PFSK-1 (cell line): ENCODE measurements around the gene CFD.

Experiments used
- FOXP2 ChIP-seq: optimal IDR thresholded peaks from 2 replicates; pipeline ENCODE3; 2011; ENCODE audit warnings: borderline replicate concordance, control low read depth, inconsistent platforms; ENCODE audit not compliant: insufficient read depth; ENCODE audit errors: extremely low read length, extremely low read depth
- POLR2AphosphoS5 ChIP-seq: IDR thresholded peaks from 2 replicates; pipeline ENCODE4 v1.6.1; 2012; ENCODE audit warnings: low read depth, mild to moderate bottlenecking, control low read depth, low read length, moderate library complexity
- SIN3A ChIP-seq: IDR thresholded peaks from 2 replicates; pipeline ENCODE4 v1.6.1; 2012; ENCODE audit warnings: mild to moderate bottlenecking, low read length, moderate library complexity, borderline replicate concordance; ENCODE audit not compliant: insufficient read depth
- TAF1 ChIP-seq: IDR thresholded peaks from 2 replicates; pipeline ENCODE4 v1.6.1; 2012; ENCODE audit warnings: low read length, control low read depth, borderline replicate concordance; ENCODE audit not compliant: insufficient read depth
- TF ChIP-seq, protein P1 (sequence below), 2 experiments: IDR thresholded peaks; 2 replicates each; pipeline versions ENCODE4 v1.6.1 to v1.8.0; 2011 to 2012; ENCODE audit warnings: low read depth in 2 of 2, low read length in 2 of 2, control low read depth in 1 of 2, inconsistent platforms in 1 of 2, mild to moderate bottlenecking in 1 of 2, moderate library complexity in 1 of 2; ENCODE audit not compliant: insufficient read depth in 1 of 2

Gene CFD

DNA sequence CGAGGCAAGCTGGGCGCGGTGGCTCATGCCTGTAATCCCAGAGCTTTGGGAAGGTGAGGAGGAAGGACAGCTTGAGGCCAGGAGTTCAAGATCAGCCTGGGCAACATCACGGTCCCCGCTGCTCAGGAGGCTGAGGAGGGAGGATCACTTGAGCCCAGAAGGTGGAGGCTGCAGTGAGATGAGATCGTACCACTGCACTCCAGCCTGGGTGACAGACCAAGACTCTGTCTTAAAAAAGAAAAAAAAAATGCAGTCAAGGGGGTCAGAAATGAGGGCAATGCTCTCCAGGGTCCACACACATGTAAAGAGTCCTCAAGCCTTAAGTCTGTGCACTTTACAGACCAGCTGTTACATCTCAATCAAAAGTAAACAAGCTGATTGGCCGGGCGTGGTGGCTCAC is 45.1 kb downstream of the CFD start:
- TF ChIP-seq, protein P1, sequence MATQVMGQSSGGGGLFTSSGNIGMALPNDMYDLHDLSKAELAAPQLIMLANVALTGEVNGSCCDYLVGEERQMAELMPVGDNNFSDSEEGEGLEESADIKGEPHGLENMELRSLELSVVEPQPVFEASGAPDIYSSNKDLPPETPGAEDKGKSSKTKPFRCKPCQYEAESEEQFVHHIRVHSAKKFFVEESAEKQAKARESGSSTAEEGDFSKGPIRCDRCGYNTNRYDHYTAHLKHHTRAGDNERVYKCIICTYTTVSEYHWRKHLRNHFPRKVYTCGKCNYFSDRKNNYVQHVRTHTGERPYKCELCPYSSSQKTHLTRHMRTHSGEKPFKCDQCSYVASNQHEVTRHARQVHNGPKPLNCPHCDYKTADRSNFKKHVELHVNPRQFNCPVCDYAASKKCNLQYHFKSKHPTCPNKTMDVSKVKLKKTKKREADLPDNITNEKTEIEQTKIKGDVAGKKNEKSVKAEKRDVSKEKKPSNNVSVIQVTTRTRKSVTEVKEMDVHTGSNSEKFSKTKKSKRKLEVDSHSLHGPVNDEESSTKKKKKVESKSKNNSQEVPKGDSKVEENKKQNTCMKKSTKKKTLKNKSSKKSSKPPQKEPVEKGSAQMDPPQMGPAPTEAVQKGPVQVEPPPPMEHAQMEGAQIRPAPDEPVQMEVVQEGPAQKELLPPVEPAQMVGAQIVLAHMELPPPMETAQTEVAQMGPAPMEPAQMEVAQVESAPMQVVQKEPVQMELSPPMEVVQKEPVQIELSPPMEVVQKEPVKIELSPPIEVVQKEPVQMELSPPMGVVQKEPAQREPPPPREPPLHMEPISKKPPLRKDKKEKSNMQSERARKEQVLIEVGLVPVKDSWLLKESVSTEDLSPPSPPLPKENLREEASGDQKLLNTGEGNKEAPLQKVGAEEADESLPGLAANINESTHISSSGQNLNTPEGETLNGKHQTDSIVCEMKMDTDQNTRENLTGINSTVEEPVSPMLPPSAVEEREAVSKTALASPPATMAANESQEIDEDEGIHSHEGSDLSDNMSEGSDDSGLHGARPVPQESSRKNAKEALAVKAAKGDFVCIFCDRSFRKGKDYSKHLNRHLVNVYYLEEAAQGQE (IDR thresholded peaks at IDR 0.05; ENCODE audit: insufficient read depth in 1 of 2, low read depth in 2 of 2, low read length in 2 of 2): no peak
- TF ChIP-seq FOXP2 (no peak), POLR2AphosphoS5 (no peak), SIN3A (no peak), TAF1 (no peak)

DNA sequence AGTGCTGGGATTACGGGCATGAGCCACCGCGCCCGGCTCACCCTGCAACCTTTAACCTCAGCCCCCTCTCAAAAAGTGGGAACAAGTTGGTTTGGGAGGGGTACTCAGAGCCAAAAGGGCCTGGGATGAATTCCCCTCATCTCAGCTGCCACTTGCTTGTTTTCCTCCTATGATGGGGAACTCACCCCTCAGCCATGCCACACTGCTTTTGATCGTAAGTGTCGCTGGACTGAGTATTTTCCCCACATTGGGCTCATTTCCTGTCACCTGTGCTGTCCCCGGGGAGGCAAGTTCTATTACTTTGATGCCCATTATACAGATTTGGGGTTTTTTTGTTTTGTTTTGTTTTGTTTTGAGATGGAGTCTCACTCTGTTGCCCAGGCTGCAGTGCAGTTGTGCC is 47.0 kb downstream of the CFD start:
- TF ChIP-seq POLR2AphosphoS5 (no peak), SIN3A (no peak), FOXP2 (no peak), TAF1 (no peak)
- TF ChIP-seq, protein P1 (IDR thresholded peaks at IDR 0.05; ENCODE audit: insufficient read depth in 1 of 2, low read depth in 2 of 2, low read length in 2 of 2): no peak

DNA sequence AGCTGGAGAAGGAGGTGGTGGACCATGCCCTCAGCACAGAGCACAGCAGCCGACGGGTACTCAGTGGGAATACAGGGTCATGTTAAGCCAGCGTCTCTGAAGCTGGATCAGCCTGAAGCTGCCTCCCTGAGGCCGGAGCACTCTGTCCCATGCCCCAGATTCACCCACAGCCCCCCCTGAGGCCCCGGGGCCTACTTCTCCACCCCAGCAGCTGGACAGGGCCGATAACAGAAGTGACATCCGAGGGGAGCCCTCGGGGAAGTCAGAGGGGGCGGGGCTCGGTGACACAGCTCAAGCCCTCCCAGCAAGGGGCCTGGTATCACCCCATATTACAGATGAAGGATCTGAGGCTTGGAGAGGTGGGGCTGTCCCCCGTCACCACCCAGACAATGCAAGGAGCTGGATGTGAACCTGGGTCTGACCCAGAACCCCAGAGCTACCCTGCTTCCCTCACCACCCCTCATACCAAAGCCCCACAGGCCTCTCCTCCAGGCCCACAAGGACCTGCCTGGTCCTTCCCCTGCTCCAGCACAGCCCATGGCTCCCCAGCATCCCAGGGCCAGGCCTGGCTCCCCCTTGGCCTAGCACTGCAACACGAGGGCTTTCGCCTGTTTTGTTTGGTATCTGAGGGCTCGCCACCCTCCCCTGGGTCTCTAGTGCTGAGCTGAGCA is 47.9 kb downstream of the CFD start:
- no peak for TF ChIP-seq SIN3A
- no peak for TF ChIP-seq TAF1
- TF ChIP-seq, protein P1 (IDR thresholded peaks at IDR 0.05; ENCODE audit: insufficient read depth in 1 of 2, low read depth in 2 of 2, low read length in 2 of 2): no peak
- TF ChIP-seq FOXP2: no peak
- TF ChIP-seq POLR2AphosphoS5: no peak

DNA sequence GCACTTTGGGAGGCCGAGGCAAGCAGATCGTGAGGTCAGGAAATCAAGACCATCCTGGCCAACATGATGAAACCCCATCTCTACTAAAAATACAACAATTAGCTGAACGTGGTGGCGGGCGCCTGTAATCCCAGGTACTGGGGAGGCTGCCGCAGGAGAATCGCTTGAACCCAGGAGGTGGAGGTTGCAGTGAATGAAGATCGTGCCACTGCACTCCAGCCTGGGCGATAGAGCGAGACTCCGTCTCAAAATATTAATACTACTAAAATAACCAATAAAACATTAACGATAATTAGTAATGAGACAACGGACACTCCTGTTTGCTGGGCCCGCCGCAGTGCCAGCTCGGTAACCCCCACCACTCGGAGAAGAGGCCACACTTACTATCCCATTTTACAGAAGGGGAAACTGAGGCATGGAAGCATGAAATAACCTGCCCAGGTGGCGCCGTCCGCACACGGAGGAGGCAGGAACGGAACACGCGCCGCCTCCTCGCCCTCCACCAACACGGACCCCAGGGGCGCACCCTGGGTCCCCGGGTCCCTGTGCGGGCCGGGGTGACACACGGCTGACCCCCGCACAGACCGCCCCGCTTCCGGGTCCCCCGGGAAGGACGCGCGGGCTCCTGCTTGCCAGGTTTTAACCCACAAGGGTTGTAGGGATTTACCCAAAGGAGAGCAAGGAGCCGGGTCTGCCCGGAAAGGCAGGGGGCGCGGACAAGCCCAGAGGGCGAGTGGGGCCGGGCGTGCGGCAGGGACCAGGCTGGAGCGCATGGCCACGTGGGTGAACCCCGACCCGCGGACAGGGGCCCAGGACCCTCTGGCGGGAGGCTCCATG is 52.0 kb downstream of the CFD start:
- TF ChIP-seq, protein P1 (IDR thresholded peaks at IDR 0.05; ENCODE audit: insufficient read depth in 1 of 2, low read depth in 2 of 2, low read length in 2 of 2): no peak
- no peak for TF ChIP-seq TAF1
